K562 (cell line): ENCODE measurements around the gene SHANK2.

Source experiments
- CTCF ChIP-seq, 3 experiments: IDR thresholded peaks in 2 of 3; conservative IDR thresholded peaks in 1 of 3; 2 replicates each; pipeline ENCODE4 v1.5.1; 2011 to 2012; ENCODE audit warnings: low read length in 3 of 3, mild to moderate bottlenecking in 3 of 3, control low read depth in 2 of 3, improper control_type of control experiment in 1 of 3, inconsistent platforms in 1 of 3, low read depth in 1 of 3, mixed read lengths in 1 of 3, moderate library complexity in 1 of 3; ENCODE audit not compliant: insufficient read depth in 2 of 3
- GMEB1 ChIP-seq: fragments of 250-450 bp; sonication (Bioruptor Pico); IDR thresholded peaks from 2 replicates; pipeline ENCODE4 v1.4.0; 2020; ENCODE audit warnings: mild to moderate bottlenecking
- MBD2 ChIP-seq: sonication (generic); IDR thresholded peaks from 2 replicates; pipeline ENCODE4 v1.6.1; 2016; ENCODE audit warnings: low read depth, borderline replicate concordance
- NFE2L1 ChIP-seq: fragments of 450-650 bp; IDR thresholded peaks from 2 replicates; pipeline ENCODE4 v1.6.1; 2016; ENCODE audit warnings: missing genetic modification characterization, low read depth, mild to moderate bottlenecking, missing compliant biosample characterization, moderate library complexity, borderline replicate concordance
- PHF8 ChIP-seq: fragments of 200-600 bp; sonication (generic); IDR thresholded peaks from 2 replicates; pipeline ENCODE4 v1.6.1; 2012; ENCODE audit warnings: mixed run types, mild to moderate bottlenecking, inconsistent platforms, low read length, moderate library complexity, borderline replicate concordance
- RBM17 ChIP-seq: fragments of 200-400 bp; formaldehyde crosslinking; IDR thresholded peaks from 2 replicates; pipeline ENCODE4 v1.6.1; 2017; ENCODE audit warnings: low read depth, mild to moderate bottlenecking, low read length, borderline replicate concordance
- ZNF175 ChIP-seq: fragments of 200-800 bp; sonication (Bioruptor generic); IDR thresholded peaks from 2 replicates; pipeline ENCODE4 v1.6.1; 2016; ENCODE audit warnings: low read depth, mild to moderate bottlenecking, missing genetic modification characterization, missing compliant biosample characterization
- ZNF512 ChIP-seq: IDR thresholded peaks from 2 replicates; pipeline ENCODE4 v1.6.1; 2016; ENCODE audit warnings: missing genetic modification characterization, missing compliant biosample characterization
- TF ChIP-seq, protein P1 (sequence below): sonication (generic); formaldehyde crosslinking; IDR thresholded peaks from 2 replicates; pipeline ENCODE4 v1.8.0; 2022; ENCODE audit warnings: mild to moderate bottlenecking, missing genetic modification reagents, borderline replicate concordance

GRCh38 chr11:71208011-71208774, 44.2 kb downstream of the SHANK2 start:
- TF ChIP-seq PHF8, result no peak
- TF ChIP-seq, protein P1, sequence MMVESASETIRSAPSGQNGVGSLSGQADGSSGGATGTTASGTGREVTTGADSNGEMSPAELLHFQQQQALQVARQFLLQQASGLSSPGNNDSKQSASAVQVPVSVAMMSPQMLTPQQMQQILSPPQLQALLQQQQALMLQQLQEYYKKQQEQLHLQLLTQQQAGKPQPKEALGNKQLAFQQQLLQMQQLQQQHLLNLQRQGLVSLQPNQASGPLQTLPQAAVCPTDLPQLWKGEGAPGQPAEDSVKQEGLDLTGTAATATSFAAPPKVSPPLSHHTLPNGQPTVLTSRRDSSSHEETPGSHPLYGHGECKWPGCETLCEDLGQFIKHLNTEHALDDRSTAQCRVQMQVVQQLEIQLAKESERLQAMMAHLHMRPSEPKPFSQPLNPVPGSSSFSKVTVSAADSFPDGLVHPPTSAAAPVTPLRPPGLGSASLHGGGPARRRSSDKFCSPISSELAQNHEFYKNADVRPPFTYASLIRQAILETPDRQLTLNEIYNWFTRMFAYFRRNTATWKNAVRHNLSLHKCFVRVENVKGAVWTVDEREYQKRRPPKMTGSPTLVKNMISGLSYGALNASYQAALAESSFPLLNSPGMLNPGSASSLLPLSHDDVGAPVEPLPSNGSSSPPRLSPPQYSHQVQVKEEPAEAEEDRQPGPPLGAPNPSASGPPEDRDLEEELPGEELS (CRISPR knock-in tag), result no peak
- no peak for TF ChIP-seq MBD2
- TF ChIP-seq RBM17, result no peak
- no peak for TF ChIP-seq CTCF (IDR thresholded peaks at IDR 0.05 in 2 of 3, conservative IDR thresholded peaks at IDR 0.05 in 1 of 3; ENCODE audit: insufficient read depth in 2 of 3, low read depth in 1 of 3, low read length in 3 of 3)
- no peak for TF ChIP-seq ZNF175 (CRISPR knock-in tag)
- TF ChIP-seq NFE2L1, result no peak
- no peak for TF ChIP-seq ZNF512 (tag)
- no peak for TF ChIP-seq GMEB1 (CRISPR knock-in tag)
